HepG2 (cell line): ENCODE measurements around the gene MRPS31. TPM values are rescaled to one million over a fixed set of nuclear protein-coding genes. Genes with fewer than 3 reads are reported as not detected.
A peak's percentile ranks its signal among the peaks of the same experiment; 100 is the strongest.

Experiments
- ELF3 ChIP-seq: IDR thresholded peaks from 2 replicates; pipeline ENCODE4 v1.6.1; 2016; ENCODE audit warnings: missing genetic modification reagents, missing compliant biosample characterization
- FOXC1 ChIP-seq: sonication (generic); formaldehyde crosslinking; IDR thresholded peaks from 2 replicates; pipeline ENCODE4 v1.8.0; 2022; ENCODE audit warnings: mild to moderate bottlenecking, missing genetic modification reagents, borderline replicate concordance
- FOXJ3 ChIP-seq: sonication (generic); formaldehyde crosslinking; IDR thresholded peaks from 2 replicates; pipeline ENCODE4 v1.4.0; 2020; ENCODE audit warnings: missing genetic modification reagents, mild to moderate bottlenecking, borderline replicate concordance
- GLI4 ChIP-seq: sonication (generic); formaldehyde crosslinking; IDR thresholded peaks from 2 replicates; pipeline ENCODE4 v1.5.1; 2020; ENCODE audit warnings: missing genetic modification reagents, mild to moderate bottlenecking, moderate library complexity, borderline replicate concordance
- HBP1 ChIP-seq: IDR thresholded peaks from 2 replicates; pipeline ENCODE4 v1.6.1; 2016; ENCODE audit warnings: low read depth, control low read depth
- HDAC1 ChIP-seq: sonication (generic); formaldehyde crosslinking; IDR thresholded peaks from 2 replicates; pipeline ENCODE4 v1.5.1; 2020; ENCODE audit warnings: mild to moderate bottlenecking, missing genetic modification reagents
- HHEX ChIP-seq: IDR thresholded peaks from 2 replicates; pipeline ENCODE4 v1.6.1; 2016; ENCODE audit warnings: control low read depth
- HIVEP1 ChIP-seq: sonication (generic); formaldehyde crosslinking; IDR thresholded peaks from 2 replicates; pipeline ENCODE4 v1.4.0; 2020; ENCODE audit warnings: mild to moderate bottlenecking, missing genetic modification reagents
- IRF2 ChIP-seq: IDR thresholded peaks from 2 replicates; pipeline ENCODE4 v1.6.1; 2018; ENCODE audit warnings: missing genetic modification reagents, missing compliant biosample characterization
- PPARG ChIP-seq: conservative IDR thresholded peaks from 2 replicates; pipeline ENCODE4 v1.6.1; 2016; ENCODE audit warnings: missing biosample characterization, missing genetic modification reagents
- REPIN1 ChIP-seq: sonication (generic); formaldehyde crosslinking; IDR thresholded peaks from 2 replicates; pipeline ENCODE4 v1.8.0; 2022; ENCODE audit warnings: missing genetic modification reagents, low read depth, mild to moderate bottlenecking, borderline replicate concordance
- SALL1 ChIP-seq: sonication (generic); formaldehyde crosslinking; IDR thresholded peaks from 2 replicates; pipeline ENCODE4 v1.8.0; 2022; ENCODE audit warnings: mild to moderate bottlenecking, missing genetic modification reagents
- TAF15 ChIP-seq: fragments of 200-400 bp; formaldehyde crosslinking; IDR thresholded peaks from one replicate; pipeline ENCODE4 v1.6.1; 2018; ENCODE audit warnings: mild to moderate bottlenecking, low read depth, low read length; ENCODE audit not compliant: poor library complexity, severe bottlenecking
- THAP11 ChIP-seq: IDR thresholded peaks from 2 replicates; pipeline ENCODE4 v1.6.1; 2016; ENCODE audit warnings: missing biosample characterization, missing genetic modification reagents
- TMF1 ChIP-seq: sonication (generic); formaldehyde crosslinking; IDR thresholded peaks from 2 replicates; pipeline ENCODE4 v1.8.1; 2022; ENCODE audit warnings: low read depth, missing genetic modification reagents
- ZBTB7B ChIP-seq: sonication (generic); formaldehyde crosslinking; IDR thresholded peaks from 2 replicates; pipeline ENCODE4 v1.4.0; 2020; ENCODE audit warnings: missing genetic modification reagents
- ZNF496 ChIP-seq: sonication (generic); formaldehyde crosslinking; IDR thresholded peaks from 2 replicates; pipeline ENCODE4 v1.8.1; 2023; ENCODE audit warnings: mild to moderate bottlenecking, moderate library complexity, missing genetic modification reagents; ENCODE audit not compliant: insufficient replicate concordance
- ZNF558 ChIP-seq: sonication (generic); formaldehyde crosslinking; IDR thresholded peaks from 2 replicates; pipeline ENCODE4 v1.9.0; 2022; ENCODE audit warnings: mild to moderate bottlenecking, missing genetic modification reagents, borderline replicate concordance
- ZNF609 ChIP-seq: sonication (generic); formaldehyde crosslinking; IDR thresholded peaks from 2 replicates; pipeline ENCODE4 v1.4.0; 2020; ENCODE audit warnings: mild to moderate bottlenecking, missing genetic modification reagents, borderline replicate concordance
- polyA plus RNA-seq, 8 experiments: library from polyadenylated mRNA; depleted of rRNA in 3 of 8; stranded (reverse) in 7 of 8; unstranded in 1 of 8; fragments of >200 nt; fragmentation: Illumina TruSeq in 4 of 8; extraction: Trizol in 4 of 8; gene quantifications; 2 replicates each; pipeline versions ENCODE4 v1.2.1 to v1.2.3, GENCODE V29; 2011 to 2016; ENCODE audit warnings: low read depth in 4 of 8, missing spikeins in 1 of 8, mixed read lengths in 1 of 8; ENCODE audit not compliant: insufficient read depth in 1 of 8
- total RNA-seq, 5 experiments: library from RNA; depleted of rRNA; stranded (reverse); fragments of >200 nt; fragmentation: Illumina TruSeq; extraction: Trizol; gene quantifications; 2 replicates each; pipeline ENCODE4 v1.2.3, GENCODE V29; 2016; ENCODE audit warnings: low read depth in 1 of 5
- TF ChIP-seq, protein P1 (sequence below): sonication (generic); formaldehyde crosslinking; IDR thresholded peaks from 2 replicates; pipeline ENCODE4 v1.5.1; 2020; ENCODE audit warnings: mild to moderate bottlenecking, missing genetic modification reagents, borderline replicate concordance

Gene MRPS31
- total and polyA plus RNA-seq, 2 of the 13 experiments (the other 11 are each of a cell fraction or from before 2014, with no cell fraction given) = 23.7 to 34.1 TPM

GRCh38 chr13:40789275-40790153 lies 18.5 kb upstream of the MRPS31 start, which contains the start of gene SLC25A15 (continued):
- no peak for TF ChIP-seq TAF15
- no peak; the same call in 1 of the 2 replicates for TF ChIP-seq IRF2 (CRISPR knock-in tag)
- peak; percentile 90; the same call in 1 of the 2 replicates for TF ChIP-seq TMF1 (CRISPR knock-in tag)
- TF ChIP-seq ZNF496 (CRISPR knock-in tag) = no peak
- no peak for TF ChIP-seq FOXJ3 (CRISPR knock-in tag)
- TF ChIP-seq ZBTB7B (CRISPR knock-in tag) = peak; percentile 43; the same call in 1 of the 2 replicates
- peak; percentile 55; the same call in 1 of the 2 replicates for TF ChIP-seq ZNF558
- peak; percentile 57 for TF ChIP-seq THAP11 (CRISPR knock-in tag)
- no peak for TF ChIP-seq HHEX (CRISPR knock-in tag)
- TF ChIP-seq PPARG (CRISPR knock-in tag) = no peak
- peak; percentile 27; the same call in 1 of the 2 replicates for TF ChIP-seq HDAC1
- no peak for TF ChIP-seq REPIN1
- 0 out of 2 replicates have a peak, but pooled peaks have one; percentile 52 for TF ChIP-seq HIVEP1 (CRISPR knock-in tag)
- TF ChIP-seq FOXC1 = no peak
- TF ChIP-seq SALL1 (CRISPR knock-in tag) = peak; percentile 83
- peak; percentile 32; the same call in 1 of the 2 replicates for TF ChIP-seq ZNF609 (CRISPR knock-in tag)
- peak; percentile 70; the same call in 1 of the 2 replicates for TF ChIP-seq ELF3 (CRISPR knock-in tag)
- TF ChIP-seq HBP1 (CRISPR knock-in tag) = peak; percentile 85; the same call in 1 of the 2 replicates
- no peak for TF ChIP-seq GLI4 (CRISPR knock-in tag)
- TF ChIP-seq, protein P1, sequence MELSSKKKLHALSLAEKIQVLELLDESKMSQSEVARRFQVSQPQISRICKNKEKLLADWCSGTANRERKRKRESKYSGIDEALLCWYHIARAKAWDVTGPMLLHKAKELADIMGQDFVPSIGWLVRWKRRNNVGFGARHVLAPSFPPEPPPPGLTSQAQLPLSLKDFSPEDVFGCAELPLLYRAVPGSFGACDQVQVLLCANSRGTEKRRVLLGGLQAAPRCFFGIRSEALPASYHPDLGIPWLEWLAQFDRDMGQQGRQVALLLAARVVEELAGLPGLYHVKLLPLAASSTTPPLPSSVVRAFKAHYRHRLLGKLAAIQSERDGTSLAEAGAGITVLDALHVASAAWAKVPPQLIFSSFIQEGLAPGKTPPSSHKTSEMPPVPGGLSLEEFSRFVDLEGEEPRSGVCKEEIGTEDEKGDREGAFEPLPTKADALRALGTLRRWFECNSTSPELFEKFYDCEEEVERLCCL (CRISPR knock-in tag) = no peak
